DND-41 (cell line): Measurements from ENCODE around the gene ITGB1BP1.

ENCODE experiments used
- CTCF ChIP-seq: IDR thresholded peaks from 2 replicates; pipeline ENCODE4 v1.5.1; 2012; ENCODE audit warnings: borderline replicate concordance, low read length, moderate library complexity, mild to moderate bottlenecking; ENCODE audit not compliant: poor library complexity, severe bottlenecking; ENCODE audit errors: extremely low read depth
- EZH2 ChIP-seq: IDR thresholded peaks from 3 replicates; pipeline ENCODE4 v1.6.1; 2012; ENCODE audit warnings: borderline replicate concordance, low read depth, mild to moderate bottlenecking, moderate library complexity, low read length, inconsistent platforms; ENCODE audit not compliant: severe bottlenecking

- TF ChIP-seq CTCF (no peak), EZH2 (no peak)
Measured at GRCh38 chr2:9407363-9407811, 15.9 kb downstream of the ITGB1BP1 start.
